Measurements from ENCODE around the gene TSPAN18.

TSPAN18 gene

GRCh38 chr11:44737245-44738085, 10.7 kb downstream of the TSPAN18 start:
- no peak for DNase-seq (ENCODE audit: low read depth in 2 of 2)

GRCh38 chr11:44738791-44739190, 12.0 kb downstream of the TSPAN18 start:
- DNase-seq (ENCODE audit: low read depth in 2 of 2), result no peak

- DNase-seq (ENCODE audit: low read depth in 2 of 2), result no peak
Observed at GRCh38 chr11:44740967-44741366, 14.2 kb downstream of the TSPAN18 start.

- DNase-seq (ENCODE audit: low read depth in 2 of 2), result no peak
Observed at GRCh38 chr11:44741976-44742375, 15.2 kb downstream of the TSPAN18 start.

- DNase-seq (ENCODE audit: low read depth in 2 of 2), result no peak
Observed at GRCh38 chr11:44742508-44743246, 15.9 kb downstream of the TSPAN18 start.

- DNase-seq (ENCODE audit: low read depth in 2 of 2), result no peak
Observed at GRCh38 chr11:44743326-44743725, 16.6 kb downstream of the TSPAN18 start.

GRCh38 chr11:44743959-44744557, 17.3 kb downstream of the TSPAN18 start:
- DNase-seq (ENCODE audit: low read depth in 2 of 2), result no peak

GRCh38 chr11:44746894-44747293, 20.1 kb downstream of the TSPAN18 start:
- no peak for DNase-seq (ENCODE audit: low read depth in 2 of 2)

GRCh38 chr11:44747316-44747715, 20.6 kb downstream of the TSPAN18 start:
- no peak for DNase-seq (ENCODE audit: low read depth in 2 of 2)

- no peak for DNase-seq (ENCODE audit: low read depth in 2 of 2)
Observed at GRCh38 chr11:44747836-44748235, 21.1 kb downstream of the TSPAN18 start.

- no peak for DNase-seq (ENCODE audit: low read depth in 2 of 2)
Observed at GRCh38 chr11:44748606-44749005, 21.8 kb downstream of the TSPAN18 start.

- no peak for DNase-seq (ENCODE audit: low read depth in 2 of 2)
Observed at GRCh38 chr11:44749189-44749588, 22.4 kb downstream of the TSPAN18 start.

GRCh38 chr11:44750551-44751465, 24.0 kb downstream of the TSPAN18 start:
- no peak for DNase-seq (ENCODE audit: low read depth in 2 of 2)

GRCh38 chr11:44752300-44752699, 25.5 kb downstream of the TSPAN18 start:
- no peak for DNase-seq (ENCODE audit: low read depth in 2 of 2)

GRCh38 chr11:44752713-44753112, 26.0 kb downstream of the TSPAN18 start:
- no peak for DNase-seq (ENCODE audit: low read depth in 2 of 2)

GRCh38 chr11:44753961-44754645, 27.3 kb downstream of the TSPAN18 start:
- DNase-seq (ENCODE audit: low read depth in 2 of 2), result no peak

GRCh38 chr11:44754876-44755555, 28.3 kb downstream of the TSPAN18 start:
- DNase-seq (ENCODE audit: low read depth in 2 of 2), result no peak

GRCh38 chr11:44755556-44756523, 29.1 kb downstream of the TSPAN18 start:
- DNase-seq (ENCODE audit: low read depth in 2 of 2), result no peak

GRCh38 chr11:44758983-44759382, 32.2 kb downstream of the TSPAN18 start:
- DNase-seq (ENCODE audit: low read depth in 2 of 2), result no peak
